ENCODE measurements around the gene COG2. TPM values are rescaled to one million over a fixed set of nuclear protein-coding genes. Genes with fewer than 3 reads are reported as not detected.

COG2 gene
- total and polyA plus RNA-seq, 2 of the 8 experiments (the other 6 are each of a cell fraction or from before 2014, with no cell fraction given) = 10.3 to 36.7 TPM

DNA sequence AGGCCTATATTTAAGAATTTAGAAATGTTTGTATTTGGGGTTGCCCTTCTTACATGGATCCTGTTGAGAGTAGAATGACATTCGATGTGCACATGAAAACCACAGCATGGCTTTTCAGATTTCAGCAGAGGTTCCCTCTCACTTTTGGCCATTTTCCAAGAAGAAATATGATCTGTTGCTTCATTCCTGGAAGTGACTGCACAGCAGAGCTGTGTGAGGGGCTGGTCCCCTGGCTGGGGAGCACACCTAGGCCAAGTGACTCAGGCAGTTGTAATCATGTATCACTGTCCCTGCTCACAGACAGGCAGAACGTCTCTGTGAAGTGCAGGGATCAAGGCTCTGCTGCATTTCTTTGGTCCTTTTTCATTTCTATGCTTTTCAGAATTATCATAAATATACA is 39.3 kb downstream of the COG2 start:
- H3K79me2 ChIP-seq (ENCODE audit: control insufficient read depth in 1 of 2, insufficient read depth in 2 of 2, low read length in 2 of 2) = no peaks in the 10 kb centered on the region
- no peak overlapping the region for H3K56ac ChIP-seq (replicated peaks; ENCODE audit: insufficient read length, low read depth, low read length)
- no peak for DNase-seq (ENCODE audit: low read depth in 1 of 2, low spot score in 2 of 2)
- FAIRE-seq = no peak
- no peak overlapping the region for H3K14ac ChIP-seq (ENCODE audit: insufficient read length)
- TF ChIP-seq SIN3A (conservative IDR thresholded peaks at IDR 0.05 in 1 of 2, IDR thresholded peaks at IDR 0.05 in 1 of 2; ENCODE audit: low read depth in 1 of 2, low read length in 2 of 2) = no peak
- no peak for TF ChIP-seq HDAC6 (IDR thresholded peaks at IDR 0.05; ENCODE audit: low read depth, low read length)
- TF ChIP-seq MAFK (IDR thresholded peaks at IDR 0.05; ENCODE audit: low read depth, low read length) = no peak
- no peak for TF ChIP-seq KDM4A (IDR thresholded peaks at IDR 0.05; ENCODE audit: low read depth, low read length, severe bottlenecking)
- TF ChIP-seq CHD2 (IDR thresholded peaks at IDR 0.05; ENCODE audit: low read length) = no peak
- TF ChIP-seq SAP30 (IDR thresholded peaks at IDR 0.05; ENCODE audit: insufficient read depth, insufficient replicate concordance, low read length) = no peak
- no peak for TF ChIP-seq KDM1A (IDR thresholded peaks at IDR 0.05; ENCODE audit: borderline replicate concordance, low read length)
- H2BK15ac ChIP-seq (ENCODE audit: low read length) = no peak overlapping the region
- H3K18ac ChIP-seq (ENCODE audit: extremely low read depth, low read length) = no peak overlapping the region
- no peak overlapping the region for H4K8ac ChIP-seq (ENCODE audit: extremely low read depth, insufficient read depth, low read length)
- H2BK12ac ChIP-seq (ENCODE audit: low read depth, low read length) = no peak overlapping the region
- no peak overlapping the region for H3K4me2 ChIP-seq (ENCODE audit: insufficient read depth in 1 of 2, low read depth in 2 of 2, low read length in 2 of 2)
- no peak overlapping the region for H3K4ac ChIP-seq (replicated peaks; ENCODE audit: insufficient read length, low read depth, low read length)
- ChIA-PET POLR2A (ENCODE audit: partially characterized antibody) (no interaction called here), CTCF (ENCODE audit: partially characterized antibody) (interaction anchor here (1.2 kb wide), 1 partner anchor 40 kb away, joined by 4 read pairs; no protein-coding TSS in a partner anchor)
- H4K91ac ChIP-seq (replicated peaks; ENCODE audit: insufficient read length, low read length) = no peak overlapping the region
- no peaks in the 10 kb centered on the region for H3K9me3 ChIP-seq (ENCODE audit: insufficient read depth in 2 of 2, low read depth in 1 of 2, low read length in 1 of 2)
- H2AK5ac ChIP-seq (ENCODE audit: low read depth, low read length) = no peak overlapping the region
- peaks cover 0 to 3% of the 10 kb centered on the region in 2 experiments for H4K20me1 ChIP-seq (replicated peaks in 1 of 2; ENCODE audit: control insufficient read depth in 1 of 2, insufficient read depth in 2 of 2, low read length in 2 of 2)
- no peak overlapping the region for H3K9ac ChIP-seq (replicated peaks in 1 of 4; ENCODE audit: extremely low read depth in 1 of 4, low read depth in 3 of 4, low read length in 3 of 4)
- no peak overlapping the region for H2AFZ ChIP-seq (ENCODE audit: low read length)
- H3K23ac ChIP-seq (ENCODE audit: insufficient read length) = no peak overlapping the region
- H3K79me1 ChIP-seq (ENCODE audit: low read depth, low read length) = no peaks in the 10 kb centered on the region
- H3K4me3 ChIP-seq (ENCODE audit: extremely low read depth in 1 of 4, insufficient read depth in 2 of 4, low read depth in 3 of 4, low read length in 4 of 4) = no peak overlapping the region
- H3K36me3 ChIP-seq (ENCODE audit: control insufficient read depth in 2 of 4, insufficient read depth in 4 of 4, low read length in 3 of 4) = peaks cover 18 to 70% (median 55%) of the 10 kb centered on the region in 4 experiments
- H2BK120ac ChIP-seq (replicated peaks; ENCODE audit: low read depth, low read length) = no peak overlapping the region
- no peaks in the 10 kb centered on the region for H3K27me3 ChIP-seq (replicated peaks in 1 of 4; ENCODE audit: control insufficient read depth in 3 of 4, extremely low read depth in 1 of 4, insufficient read depth in 3 of 4, low read length in 3 of 4)
- no peak overlapping the region for H4K5ac ChIP-seq (ENCODE audit: insufficient read length, low read depth, low read length)
- H2BK5ac ChIP-seq (ENCODE audit: low read depth, low read length) = no peak overlapping the region
- WGBS, 2 experiments (ENCODE audit: extremely low coverage in 1 of 2, insufficient coverage in 1 of 2, insufficient read length in 1 of 2, insufficient replicate concordance in 2 of 2, low coverage in 1 of 2, low lambda C conversion rate in 2 of 2, missing lambda C conversion rate in 1 of 2) = 91% methylated on average over 2 of the region's 2 CpGs; no CpG with 5 or more reads in 1 of the 2 experiments
- no peak overlapping the region for H3K27ac ChIP-seq (ENCODE audit: low read depth, low read length)
- no peaks in the 10 kb centered on the region for H3K23me2 ChIP-seq (ENCODE audit: low read depth, low read length)
- H3K4me1 ChIP-seq (replicated peaks in 1 of 4; ENCODE audit: control insufficient read depth in 3 of 4, insufficient read depth in 4 of 4, low read length in 3 of 4) = no peaks in the 10 kb centered on the region
- H2BK20ac ChIP-seq (ENCODE audit: low read length) = no peak overlapping the region

Measured in H1 (cell line).